Breast epithelium (tissue), 4 donors: Measurements from ENCODE around the gene TTBK2. TPM values are rescaled to one million over a fixed set of nuclear protein-coding genes. Genes with fewer than 3 reads are reported as not detected.
"Not testable (repeated sequence)": the region's sequence is repeated elsewhere in the genome, so short reads cannot be mapped to it uniquely, and the experiment has no call there.

ENCODE experiments used
- DNase-seq, 2 donors: peaks; one replicate each; pipeline ENCODE4 v3.0.0-alpha.2; 2019; ENCODE audit warnings: low spot score in 2 of 2
- H3K27ac ChIP-seq, 2 donors: fragments of 200-600 bp; sonication (generic) in 1 of 2; one replicate each; pipeline ENCODE4 v1.5.1; 2016 to 2019; ENCODE audit warnings: mild to moderate bottlenecking in 1 of 2
- H3K27me3 ChIP-seq, 2 donors: fragments of 200-600 bp; sonication (generic) in 1 of 2; one replicate each; pipeline versions ENCODE4 v1.5.1 to v1.6.0; 2017 to 2019; ENCODE audit warnings: control low read depth in 1 of 2, mild to moderate bottlenecking in 1 of 2
- H3K36me3 ChIP-seq: fragments of 200-600 bp; one replicate; pipeline ENCODE4 v1.5.1; 2019
- H3K4me1 ChIP-seq, 2 donors: fragments of 200-600 bp; sonication (generic); one replicate each; pipeline ENCODE4 v1.5.1; 2016 to 2019; ENCODE audit warnings: control low read depth in 1 of 2
- H3K4me3 ChIP-seq, 3 donors: fragments of 200-600 bp; sonication (generic); 1 replicate in 2 of 3; 2 replicates in 1 of 3; pipeline ENCODE4 v1.5.1; 2016 to 2019; ENCODE audit warnings: mild to moderate bottlenecking in 3 of 3, moderate library complexity in 2 of 3
- H3K9me3 ChIP-seq, 2 donors: fragments of 200-600 bp; sonication (generic) in 1 of 2; one replicate each; pipeline ENCODE4 v1.5.1; 2016 to 2019; ENCODE audit warnings: control low read depth in 1 of 2
- CTCF ChIP-seq, 3 donors: fragments of 450-650 bp; IDR thresholded peaks; one replicate each; pipeline ENCODE4 v1.5.1; 2016 to 2017; ENCODE audit warnings: antibody characterized with exemption in 3 of 3, mild to moderate bottlenecking in 3 of 3, moderate library complexity in 3 of 3
- POLR2A ChIP-seq: fragments of 450-650 bp; IDR thresholded peaks from one replicate; pipeline ENCODE4 v1.6.1; 2016; ENCODE audit warnings: antibody characterized with exemption, mild to moderate bottlenecking, moderate library complexity
- POLR2AphosphoS5 ChIP-seq, 3 donors: sonication (generic); formaldehyde crosslinking; IDR thresholded peaks; one replicate each; pipeline ENCODE4 v1.6.1; 2017; ENCODE audit warnings: antibody characterized with exemption in 3 of 3
- intact Hi-C: fragments of 100-400 bp; cut with DNase I; formaldehyde crosslinking; loops from one replicate; pipeline ENCODE4 v1.15.1; 2023; ENCODE audit warnings: low total_unique reads
- total RNA-seq, 3 donors: library from RNA; depleted of rRNA; stranded (reverse); fragments of >200 nt; gene quantifications; one replicate each; pipeline ENCODE4 v1.1.0, GENCODE V29; 2016

TTBK2 gene
- total RNA-seq, 3 donors from 2014 or later = 15.7 to 21.8 (median 16.4) TPM

DNA sequence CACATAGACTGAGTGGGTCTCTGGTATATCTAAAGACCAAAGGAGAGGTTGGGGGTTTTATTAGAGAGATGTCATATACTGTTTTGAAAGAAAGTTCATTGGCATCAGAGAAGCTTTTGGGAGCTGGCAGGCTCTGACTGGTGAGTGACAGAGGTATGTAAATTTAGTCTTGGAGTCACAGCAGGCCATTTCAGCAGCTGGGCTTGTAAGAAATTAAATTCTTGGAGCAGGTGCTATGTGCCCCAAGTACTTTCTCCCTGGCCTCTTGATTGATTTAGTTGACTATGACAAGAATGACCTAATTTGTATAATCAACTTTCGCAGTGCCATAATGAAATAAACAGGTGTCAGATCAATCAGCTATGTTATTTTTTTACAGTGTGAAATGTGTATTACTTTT is 135.9 kb downstream of the TTBK2 start:
- Histone ChIP-seq H3K27me3 (no peaks in the 10 kb centered on the region), H3K9me3 (no peaks in the 10 kb centered on the region), H3K4me3 (no peak overlapping the region), H3K4me1 (no peaks in the 10 kb centered on the region), H3K36me3 (no peaks in the 10 kb centered on the region), H3K27ac (no peak overlapping the region)
- no peak for TF ChIP-seq POLR2A
- no peak for TF ChIP-seq POLR2AphosphoS5 (IDR thresholded peaks at IDR 0.05)
- TF ChIP-seq CTCF (IDR thresholded peaks at IDR 0.05) = no peak
- intact Hi-C loops = no loop called here
- no peak for DNase-seq

DNA sequence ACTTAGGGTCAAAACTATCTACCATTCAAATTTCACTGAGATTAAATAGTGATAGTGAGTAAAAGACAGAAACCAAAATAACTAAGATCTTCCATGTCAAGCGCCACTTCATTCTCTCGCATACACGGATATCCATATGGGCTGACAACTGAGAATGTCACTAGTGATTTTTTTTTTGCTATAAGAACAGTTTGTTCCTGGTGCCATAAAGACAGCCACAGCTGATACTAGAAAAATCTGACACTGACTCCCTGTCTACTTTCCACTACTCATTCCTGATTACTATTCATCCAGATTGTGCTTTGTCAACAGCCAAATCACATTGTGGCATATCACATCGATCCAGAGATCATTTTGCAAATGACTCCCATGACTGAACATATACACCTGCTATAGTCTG is 137.9 kb downstream of the TTBK2 start:
- Histone ChIP-seq H3K4me1 (no peaks in the 10 kb centered on the region), H3K27me3 (no peaks in the 10 kb centered on the region), H3K4me3 (no peak overlapping the region), H3K27ac (no peak overlapping the region), H3K9me3 (no peaks in the 10 kb centered on the region), H3K36me3 (no peaks in the 10 kb centered on the region)
- intact Hi-C loops = no loop called here
- TF ChIP-seq POLR2A (no peak), POLR2AphosphoS5 (IDR thresholded peaks at IDR 0.05) (no peak), CTCF (IDR thresholded peaks at IDR 0.05) (no peak)
- DNase-seq = no peak

- no peak for TF ChIP-seq POLR2AphosphoS5 (IDR thresholded peaks at IDR 0.05)
- no peak for TF ChIP-seq CTCF (IDR thresholded peaks at IDR 0.05)
- TF ChIP-seq POLR2A = no peak
- no peaks in the 10 kb centered on the region for H3K36me3 ChIP-seq
- intact Hi-C loops = loop anchor here (5.0 kb wide), 1 partner anchor 268 kb away; no protein-coding TSS in a partner anchor
- no peak overlapping the region for H3K27ac ChIP-seq
- DNase-seq = no peak
- no peaks in the 10 kb centered on the region for H3K27me3 ChIP-seq
- no peaks in the 10 kb centered on the region for H3K9me3 ChIP-seq
- H3K4me1 ChIP-seq = no peaks in the 10 kb centered on the region
- H3K4me3 ChIP-seq = no peak overlapping the region
Observed at GRCh38 chr15:42775416-42775815, 145.2 kb downstream of the TTBK2 start.

GRCh38 chr15:42772901-42773300 is 147.7 kb downstream of the TTBK2 start:
- TF ChIP-seq POLR2AphosphoS5 (IDR thresholded peaks at IDR 0.05) (no peak), CTCF (IDR thresholded peaks at IDR 0.05) (no peak), POLR2A (no peak)
- no peaks in the 10 kb centered on the region for H3K4me1 ChIP-seq
- H3K27ac ChIP-seq = no peak overlapping the region
- intact Hi-C loops = no loop called here
- H3K4me3 ChIP-seq = no peak overlapping the region
- no peaks in the 10 kb centered on the region for H3K36me3 ChIP-seq
- no peak for DNase-seq
- H3K27me3 ChIP-seq = no peaks in the 10 kb centered on the region
- H3K9me3 ChIP-seq = no peaks in the 10 kb centered on the region

- no peak overlapping the region for H3K27ac ChIP-seq
- no peak for DNase-seq
- H3K36me3 ChIP-seq = no peaks in the 10 kb centered on the region
- no peaks in the 10 kb centered on the region for H3K4me1 ChIP-seq
- intact Hi-C loops = no loop called here
- TF ChIP-seq POLR2A (no peak), POLR2AphosphoS5 (IDR thresholded peaks at IDR 0.05) (no peak), CTCF (IDR thresholded peaks at IDR 0.05) (no peak)
- no peak overlapping the region for H3K4me3 ChIP-seq
- no peaks in the 10 kb centered on the region for H3K9me3 ChIP-seq
- no peaks in the 10 kb centered on the region for H3K27me3 ChIP-seq
Observed at GRCh38 chr15:42772144-42772543, 148.4 kb downstream of the TTBK2 start.

GRCh38 chr15:42766109-42766508 is 154.5 kb downstream of the TTBK2 start:
- H3K27ac ChIP-seq, H3K36me3 ChIP-seq, H3K4me1 ChIP-seq, H3K4me3 ChIP-seq, intact Hi-C loops, H3K27me3 ChIP-seq, DNase-seq: not testable (repeated sequence)
- H3K9me3 ChIP-seq = peaks cover 5 to 12% of the 10 kb centered on the region in 2 donors

- H3K9me3 ChIP-seq = peaks cover 11 to 16% of the 10 kb centered on the region in 2 donors
- DNase-seq, H3K27me3 ChIP-seq, intact Hi-C loops, H3K4me1 ChIP-seq, H3K36me3 ChIP-seq, H3K4me3 ChIP-seq, H3K27ac ChIP-seq: not testable (repeated sequence)
Observed at GRCh38 chr15:42764154-42764731, 156.3 kb downstream of the TTBK2 start.

- intact Hi-C loops, H3K4me3 ChIP-seq, H3K36me3 ChIP-seq, H3K27me3 ChIP-seq, H3K4me1 ChIP-seq, H3K27ac ChIP-seq, DNase-seq: not testable (repeated sequence)
- H3K9me3 ChIP-seq = peaks cover 11 to 16% of the 10 kb centered on the region in 2 donors
Observed at GRCh38 chr15:42761813-42762212, 158.8 kb downstream of the TTBK2 start.
